ELR (cell line): ENCODE results near the gene AKR7A3.
A peak's percentile ranks its signal among the peaks of the same experiment; 100 is the strongest.
"Not testable (repeated sequence)": the region's sequence is repeated elsewhere in the genome, so short reads cannot be mapped to it uniquely, and the experiment has no call there.

Source experiments
- DNase-seq: peaks from one replicate; pipeline ENCODE4 v3.0.0-alpha.2; 2015; ENCODE audit warnings: low read depth

Gene AKR7A3

GRCh38 chr1:19287436-19288185 is 959 bp downstream of the AKR7A3 start:
- DNase-seq: no peak

- not testable (repeated sequence) for DNase-seq
Measured at GRCh38 chr1:19285807-19286206, 2.8 kb downstream of the AKR7A3 start.

- DNase-seq: not testable (repeated sequence)
Measured at GRCh38 chr1:19285366-19285765, 3.2 kb downstream of the AKR7A3 start.

GRCh38 chr1:19284881-19285280 is 3.7 kb downstream of the AKR7A3 start:
- no peak for DNase-seq

GRCh38 chr1:19283891-19284290 is 4.7 kb downstream of the AKR7A3 start:
- no peak for DNase-seq

- DNase-seq: no peak
Measured at GRCh38 chr1:19274636-19275035, 13.9 kb downstream of the AKR7A3 start.

GRCh38 chr1:19273844-19274531 is 14.6 kb downstream of the AKR7A3 start:
- not testable (repeated sequence) for DNase-seq

GRCh38 chr1:19273106-19273843 is 15.3 kb downstream of the AKR7A3 start:
- no peak for DNase-seq

- no peak for DNase-seq
Measured at GRCh38 chr1:19272064-19272463, 16.5 kb downstream of the AKR7A3 start.

- DNase-seq: not testable (repeated sequence)
Measured at GRCh38 chr1:19270343-19270730, 18.2 kb downstream of the AKR7A3 start.

- peak; percentile 42 for DNase-seq
Measured at GRCh38 chr1:19269427-19270342, 18.9 kb downstream of the AKR7A3 start.

- DNase-seq: no peak
Measured at GRCh38 chr1:19268445-19268844, 20.1 kb downstream of the AKR7A3 start.

- DNase-seq: no peak
Measured at GRCh38 chr1:19262744-19263143, 25.8 kb downstream of the AKR7A3 start.

GRCh38 chr1:19262047-19262446 is 26.5 kb downstream of the AKR7A3 start:
- DNase-seq: no peak

- peak; percentile 95 for DNase-seq
Measured at GRCh38 chr1:19260211-19261138, 28.1 kb downstream of the AKR7A3 start.

GRCh38 chr1:19258353-19258752 is 30.2 kb downstream of the AKR7A3 start:
- no peak for DNase-seq

GRCh38 chr1:19257178-19257914 is 31.2 kb downstream of the AKR7A3 start:
- peak; percentile 28 for DNase-seq

GRCh38 chr1:19256301-19256700 is 32.3 kb downstream of the AKR7A3 start:
- not testable (repeated sequence) for DNase-seq

- DNase-seq: no peak
Measured at GRCh38 chr1:19255288-19255687, 33.3 kb downstream of the AKR7A3 start.

- DNase-seq: no peak
Measured at GRCh38 chr1:19254416-19254815, 34.2 kb downstream of the AKR7A3 start.
